Stimulated activated CD8-positive, alpha-beta memory T cell treated with anti-CD3 and anti-CD28 coated beads, Interleukin-15, amount 100 ng/mL, for 4 hours (primary cell): ENCODE data around the gene FYN.
"Not testable (repeated sequence)": the region's sequence is repeated elsewhere in the genome, so short reads cannot be mapped to it uniquely, and the experiment has no call there.

ENCODE experiments used
- DNase-seq, 2 donors: peaks; one replicate each; pipeline ENCODE4 v3.0.0-alpha.2; 2020; ENCODE audit warnings: low read depth in 2 of 2

Gene FYN

GRCh38 chr6:111850295-111850937 is 22.8 kb downstream of the FYN start:
- DNase-seq, result no peak

GRCh38 chr6:111849298-111849697 is 24.0 kb downstream of the FYN start:
- no peak for DNase-seq

DNA sequence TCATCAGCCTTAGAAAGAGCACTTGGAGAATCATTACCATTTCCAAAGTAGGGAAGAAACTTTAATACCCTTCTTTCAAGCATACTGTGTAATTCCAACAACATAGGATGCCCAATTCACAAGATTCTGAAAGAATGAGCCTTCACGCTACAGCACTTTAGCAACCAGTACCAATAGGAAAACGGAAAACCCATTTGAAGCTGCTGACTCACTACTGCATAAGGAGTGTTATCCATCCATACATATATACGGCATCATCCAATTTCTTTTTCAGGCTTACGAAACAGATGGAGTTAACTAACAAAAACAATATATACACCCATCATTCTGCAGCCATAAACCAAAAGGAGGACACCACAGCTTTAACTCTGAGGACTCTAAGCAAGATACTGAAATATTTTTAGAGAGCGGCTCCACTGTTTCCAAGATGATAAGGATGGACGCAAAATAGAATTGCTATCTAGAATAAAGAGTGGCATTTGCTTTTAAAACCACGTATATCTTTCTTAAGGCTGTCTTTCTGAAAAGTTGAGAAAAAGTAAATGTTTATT is 24.9 kb downstream of the FYN start:
- no peak for DNase-seq

GRCh38 chr6:111846492-111847409 is 26.5 kb downstream of the FYN start:
- peak in 1 of 2 donors; percentile 39 for DNase-seq

- DNase-seq, result no peak
Measured at GRCh38 chr6:111846066-111846465, 27.2 kb downstream of the FYN start.

DNA sequence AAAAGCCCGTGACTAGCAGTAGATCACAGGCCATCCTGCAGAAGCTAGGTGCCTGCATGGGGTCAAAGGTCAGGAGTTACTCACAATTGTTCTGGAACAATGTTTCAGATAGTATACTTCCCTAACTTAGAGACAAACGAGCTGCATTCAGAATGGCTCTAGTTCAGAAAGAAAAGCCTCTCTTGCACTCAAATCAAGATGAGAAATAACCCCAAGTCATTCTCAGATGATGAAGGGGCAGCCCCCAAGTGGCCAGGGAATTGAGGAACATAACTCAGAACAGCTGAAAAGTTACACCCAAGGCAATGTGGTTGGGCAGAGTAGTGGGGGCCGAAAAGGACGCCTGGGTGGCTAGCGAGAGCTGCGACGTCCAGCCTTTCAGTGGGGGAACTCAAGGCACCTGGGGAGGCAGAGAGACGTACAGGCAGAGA is 27.8 kb downstream of the FYN start:
- no peak for DNase-seq

GRCh38 chr6:111844921-111845320 is 28.3 kb downstream of the FYN start:
- DNase-seq, result no peak

GRCh38 chr6:111844376-111844775 is 28.9 kb downstream of the FYN start:
- DNase-seq, result no peak

GRCh38 chr6:111843347-111844147 is 29.7 kb downstream of the FYN start:
- peak; percentile 36 to 50 for DNase-seq

DNA sequence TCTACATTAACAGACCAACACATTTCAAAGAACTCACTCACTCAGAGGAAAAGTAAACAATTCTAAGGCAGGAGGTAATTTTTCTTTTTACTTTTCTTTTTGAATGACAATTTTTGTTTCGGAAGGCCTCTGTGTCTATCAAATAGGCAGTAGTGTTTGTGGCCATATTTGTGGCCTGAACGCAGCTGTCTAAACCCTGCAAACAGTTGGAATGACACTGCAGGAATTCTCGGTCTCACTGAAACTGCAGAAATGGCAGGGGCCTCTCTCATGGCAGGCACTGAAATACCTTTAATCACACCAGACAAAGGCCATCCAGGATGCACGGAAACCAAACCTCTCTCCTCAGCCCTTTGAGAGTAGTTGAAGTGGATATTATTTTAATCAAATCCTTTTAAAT is 30.4 kb downstream of the FYN start:
- no peak for DNase-seq

DNA sequence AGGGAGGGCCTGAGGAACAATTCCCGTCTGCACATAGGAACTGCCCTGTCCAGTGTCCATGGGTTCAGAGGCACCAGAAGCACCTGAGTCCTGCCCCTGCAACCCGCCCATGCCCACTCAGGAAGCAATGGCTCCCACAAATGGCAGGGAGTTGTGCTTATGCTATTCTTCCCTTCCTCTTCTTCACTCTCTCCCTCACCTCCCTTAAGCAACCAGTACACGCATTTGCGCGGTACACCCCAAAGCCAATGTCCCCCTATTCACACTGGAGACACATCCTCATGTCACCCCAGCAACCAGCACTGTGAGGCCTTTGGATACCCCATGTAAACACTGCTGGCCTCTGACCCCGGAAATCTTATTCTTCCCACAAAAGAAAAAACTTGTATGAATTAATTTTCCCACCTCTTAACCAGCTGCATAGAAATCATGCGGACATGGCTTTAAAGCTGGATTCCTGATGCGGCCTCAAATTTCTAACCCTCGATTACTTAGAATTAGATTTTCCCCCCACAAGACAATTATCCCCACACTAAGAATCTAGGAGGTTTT is 30.9 kb downstream of the FYN start:
- no peak for DNase-seq

DNA sequence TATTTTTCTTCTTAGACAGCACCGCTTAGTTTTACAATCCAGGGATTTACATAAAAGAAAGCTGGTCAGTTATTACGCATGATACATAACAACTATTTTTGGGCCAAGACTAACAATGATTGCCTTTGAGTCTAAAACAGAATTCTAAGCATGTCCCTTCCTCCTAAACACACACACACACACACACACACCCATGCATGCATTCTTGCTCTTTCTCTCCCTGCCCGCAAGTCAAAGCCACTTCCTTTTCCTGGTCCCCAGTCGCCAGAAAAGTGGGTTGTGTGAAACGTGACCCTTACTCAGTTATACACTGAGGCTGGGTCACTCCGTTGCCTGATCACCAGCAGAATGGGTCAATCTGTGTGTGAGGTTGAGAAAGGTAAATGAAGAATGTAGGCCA is 31.4 kb downstream of the FYN start:
- DNase-seq, result no peak

GRCh38 chr6:111840803-111841202 is 32.4 kb downstream of the FYN start:
- DNase-seq, result no peak

GRCh38 chr6:111838749-111839484 is 34.3 kb downstream of the FYN start:
- DNase-seq, result no peak

DNA sequence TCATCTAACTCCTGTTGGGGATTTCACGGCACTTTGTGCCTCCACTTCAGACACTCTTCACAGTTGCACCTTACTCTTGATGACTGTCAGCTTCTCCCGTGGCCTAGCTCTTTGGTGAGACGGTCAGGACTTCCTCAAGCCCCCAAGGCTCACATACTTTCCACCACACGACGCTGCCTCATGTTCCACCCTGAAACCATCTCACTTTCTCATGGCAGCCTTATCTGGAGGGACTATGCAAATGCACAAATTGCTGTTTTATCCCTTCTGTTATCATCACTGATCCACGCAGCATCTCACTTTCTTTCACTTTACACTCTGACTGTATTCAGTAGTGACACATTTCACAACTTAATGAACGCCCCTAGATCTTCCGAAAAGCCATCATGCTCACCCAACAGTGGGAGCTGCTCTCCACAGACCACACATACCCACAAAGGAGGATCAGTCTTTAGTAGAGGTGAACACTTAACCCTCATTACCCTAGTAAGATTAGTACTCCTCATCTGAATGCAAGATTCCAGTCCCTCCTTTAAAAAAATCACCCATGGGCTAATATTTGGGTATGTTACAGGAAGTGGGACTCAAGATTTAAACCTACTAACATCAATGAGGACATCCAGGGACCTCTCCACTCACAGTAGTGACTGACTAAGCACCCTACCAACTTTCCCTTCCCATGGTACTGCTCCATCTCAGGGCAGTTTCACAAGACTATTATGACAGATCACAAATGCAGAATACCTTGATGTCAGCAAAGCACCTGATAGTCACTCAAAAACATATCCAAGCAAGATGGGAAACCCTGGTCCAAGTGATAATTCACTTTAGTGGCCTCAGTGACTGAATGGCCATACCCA is 35.4 kb downstream of the FYN start:
- DNase-seq, result peak; percentile 29 to 37

DNA sequence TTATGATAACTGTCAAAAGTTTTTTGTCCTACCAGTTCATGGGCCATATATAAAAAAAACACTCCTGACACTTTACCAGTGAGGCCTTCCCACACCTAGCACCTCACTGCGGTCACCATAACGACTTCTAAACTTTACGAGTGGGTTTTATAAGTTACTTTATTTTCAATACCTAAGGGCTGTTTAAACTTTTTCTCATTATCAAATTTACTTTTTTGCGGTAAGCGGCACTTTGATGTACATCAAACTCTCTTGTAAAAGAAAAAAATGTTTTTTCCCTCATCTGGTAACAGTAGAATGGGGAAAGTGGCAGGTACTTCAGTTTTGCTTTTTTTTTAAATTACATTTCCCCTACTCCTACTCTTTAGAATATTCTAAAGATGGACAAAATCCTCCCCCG is 36.2 kb downstream of the FYN start:
- DNase-seq, result no peak

- no peak for DNase-seq
Measured at GRCh38 chr6:111835807-111836206, 37.4 kb downstream of the FYN start.

GRCh38 chr6:111835398-111835797 is 37.9 kb downstream of the FYN start:
- not testable (repeated sequence) for DNase-seq

DNA sequence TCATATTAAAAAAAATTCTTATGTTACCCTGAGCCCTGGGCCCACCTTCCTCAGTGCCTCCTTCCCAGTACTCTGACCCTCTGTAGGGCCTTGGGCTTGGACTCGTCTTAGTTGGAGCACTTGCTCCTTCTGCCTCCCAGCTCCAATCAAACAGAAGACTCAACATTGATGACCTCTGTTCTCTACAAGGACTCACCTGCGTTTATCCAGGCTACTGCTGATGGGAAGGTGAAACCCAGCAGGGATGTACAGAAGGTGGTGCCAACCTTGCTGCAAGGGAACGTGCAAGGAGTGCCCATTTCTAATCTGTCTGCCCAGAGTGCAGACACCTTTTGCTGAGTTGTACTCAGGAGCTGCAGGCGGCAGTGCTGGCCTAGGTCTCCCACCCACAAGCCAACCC is 38.9 kb downstream of the FYN start:
- DNase-seq, result no peak

DNA sequence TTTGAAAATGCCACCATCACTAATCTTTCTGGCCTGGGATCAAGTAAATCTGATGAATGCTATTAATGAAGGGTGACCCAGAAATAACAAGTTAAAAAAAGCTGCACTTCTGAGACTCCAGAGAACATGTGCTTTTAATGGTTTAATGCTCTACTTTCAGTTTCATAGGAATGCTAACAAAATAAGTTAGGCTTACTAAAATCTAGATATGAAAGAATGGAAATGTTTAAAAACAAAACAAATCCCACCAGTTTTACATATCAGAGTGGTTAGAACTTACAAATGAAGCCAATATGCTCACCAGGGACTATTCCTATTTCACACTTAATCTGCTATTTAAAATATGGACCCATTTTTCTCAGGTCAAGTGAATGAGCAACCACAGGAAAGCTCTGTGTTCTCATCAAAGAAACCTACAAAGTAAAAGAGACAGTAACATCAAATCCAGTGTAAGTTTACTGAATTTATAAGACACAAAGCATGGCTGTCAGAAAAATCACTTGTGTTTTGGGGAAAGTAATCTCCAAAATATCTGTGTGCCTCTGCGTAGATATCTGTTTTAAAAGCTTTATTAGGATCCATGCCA is 40.3 kb downstream of the FYN start:
- no peak for DNase-seq
